ENCODE measurements around the gene DAB2IP.

GRCh38 chr9:121652838-121653231, 1.4 kb downstream of the DAB2IP start:
- TF ChIP-seq EZH2 (IDR thresholded peaks at IDR 0.05; ENCODE audit: low read depth, unreplicated experiment) (no peak), CTCF (conservative IDR thresholded peaks at IDR 0.05; ENCODE audit: low read depth in 2 of 2) (no peak), POLR2AphosphoS5 (IDR thresholded peaks at IDR 0.05; ENCODE audit: low read depth) (no peak), REST (IDR thresholded peaks at IDR 0.05; ENCODE audit: unreplicated experiment) (no peak)

Data from GM23338 (cell line).